HepG2 (cell line): ENCODE results near the gene COL18A1. TPM values are rescaled to one million over a fixed set of nuclear protein-coding genes. Genes with fewer than 3 reads are reported as not detected.
A peak's percentile ranks its signal among the peaks of the same experiment; 100 is the strongest.

Source experiments
- ATAD3A ChIP-seq: sonication (generic); formaldehyde crosslinking; IDR thresholded peaks from 2 replicates; pipeline ENCODE4 v1.4.0; 2020; ENCODE audit warnings: missing genetic modification reagents
- DR1 ChIP-seq: sonication (generic); formaldehyde crosslinking; IDR thresholded peaks from 2 replicates; pipeline ENCODE4 v1.8.0; 2021; ENCODE audit warnings: mild to moderate bottlenecking, missing genetic modification reagents, inconsistent platforms
- EHMT2 ChIP-seq: fragments of 200-600 bp; sonication (generic); IDR thresholded peaks from 2 replicates; pipeline ENCODE4 v1.7.0; 2017; ENCODE audit warnings: antibody characterized with exemption, low read depth, low read length, borderline replicate concordance
- HNRNPLL ChIP-seq: fragments of 200-400 bp; formaldehyde crosslinking; IDR thresholded peaks from 2 replicates; pipeline ENCODE4 v1.6.1; 2017; ENCODE audit warnings: mild to moderate bottlenecking, low read depth, low read length; ENCODE audit not compliant: poor library complexity, severe bottlenecking
- NFIC ChIP-seq: IDR thresholded peaks from 2 replicates; pipeline ENCODE4 v1.6.1; 2012; ENCODE audit warnings: mild to moderate bottlenecking, low read length, inconsistent platforms
- PTBP1 ChIP-seq: fragments of 200-400 bp; formaldehyde crosslinking; IDR thresholded peaks from 2 replicates; pipeline ENCODE4 v1.6.1; 2018; ENCODE audit warnings: low read length, low read depth; ENCODE audit not compliant: poor library complexity, severe bottlenecking
- RARA ChIP-seq: IDR thresholded peaks from 2 replicates; pipeline ENCODE4 v1.6.1; 2016; ENCODE audit warnings: missing genetic modification reagents, missing compliant biosample characterization
- RFX5 ChIP-seq: IDR thresholded peaks from 2 replicates; pipeline ENCODE4 v1.6.1; 2011; ENCODE audit warnings: low read depth, low read length, improper control_type of control experiment
- SATB2 ChIP-seq: sonication (generic); formaldehyde crosslinking; IDR thresholded peaks from 2 replicates; pipeline ENCODE4 v1.5.0; 2020; ENCODE audit warnings: missing genetic modification reagents
- SP1 ChIP-seq, 2 experiments: fragments of 450-650 bp in 1 of 2; sonication (generic) in 1 of 2; formaldehyde crosslinking in 1 of 2; IDR thresholded peaks; 2 replicates each; pipeline versions ENCODE4 v1.4.0 to v1.6.1; 2016 to 2020; ENCODE audit warnings: missing genetic modification reagents in 1 of 2
- TCF7L2 ChIP-seq: IDR thresholded peaks from 2 replicates; pipeline ENCODE4 v1.6.1; 2011; ENCODE audit warnings: mild to moderate bottlenecking, low read depth, low read length, moderate library complexity
- ZBTB25 ChIP-seq: IDR thresholded peaks from 2 replicates; pipeline ENCODE4 v1.6.1; 2018; ENCODE audit warnings: missing genetic modification reagents
- ZC3H13 ChIP-seq: sonication (generic); formaldehyde crosslinking; IDR thresholded peaks from 2 replicates; pipeline ENCODE4 v1.8.1; 2023; ENCODE audit warnings: mild to moderate bottlenecking, missing genetic modification reagents, moderate library complexity
- ZNF503 ChIP-seq: sonication (generic); formaldehyde crosslinking; IDR thresholded peaks from 2 replicates; pipeline ENCODE4 v1.4.0; 2020; ENCODE audit warnings: missing genetic modification reagents
- ZNF556 ChIP-seq: sonication (generic); formaldehyde crosslinking; IDR thresholded peaks from 2 replicates; pipeline ENCODE4 v1.4.0; 2020; ENCODE audit warnings: mild to moderate bottlenecking, missing genetic modification reagents, borderline replicate concordance
- ZNF557 ChIP-seq: sonication (generic); formaldehyde crosslinking; IDR thresholded peaks from 2 replicates; pipeline ENCODE4 v1.4.0; 2020; ENCODE audit warnings: missing genetic modification reagents
- ZNF562 ChIP-seq: sonication (generic); formaldehyde crosslinking; IDR thresholded peaks from 2 replicates; pipeline ENCODE4 v1.8.0; 2022; ENCODE audit warnings: missing genetic modification reagents, borderline replicate concordance
- ZNF678 ChIP-seq: sonication (generic); formaldehyde crosslinking; IDR thresholded peaks from 2 replicates; pipeline ENCODE4 v1.4.0; 2020; ENCODE audit warnings: mild to moderate bottlenecking, missing genetic modification reagents
- polyA plus RNA-seq, 8 experiments: library from polyadenylated mRNA; depleted of rRNA in 3 of 8; stranded (reverse) in 7 of 8; unstranded in 1 of 8; fragments of >200 nt; fragmentation: Illumina TruSeq in 4 of 8; extraction: Trizol in 4 of 8; gene quantifications; 2 replicates each; pipeline versions ENCODE4 v1.2.1 to v1.2.3, GENCODE V29; 2011 to 2016; ENCODE audit warnings: low read depth in 4 of 8, missing spikeins in 1 of 8, mixed read lengths in 1 of 8; ENCODE audit not compliant: insufficient read depth in 1 of 8
- total RNA-seq, 5 experiments: library from RNA; depleted of rRNA; stranded (reverse); fragments of >200 nt; fragmentation: Illumina TruSeq; extraction: Trizol; gene quantifications; 2 replicates each; pipeline ENCODE4 v1.2.3, GENCODE V29; 2016; ENCODE audit warnings: low read depth in 1 of 5
- TF ChIP-seq, protein P1 (sequence below): sonication (generic); formaldehyde crosslinking; IDR thresholded peaks from 2 replicates; pipeline ENCODE4 v1.5.1; 2020; ENCODE audit warnings: mild to moderate bottlenecking, moderate library complexity, missing genetic modification reagents

The COL18A1 gene
- total and polyA plus RNA-seq, 2 of the 13 experiments (the other 11 are each of a cell fraction or from before 2014, with no cell fraction given) = 79.0 to 102 TPM

- 0 out of 2 replicates have a peak, but pooled peaks have one; percentile 30 for TF ChIP-seq ZNF503 (CRISPR knock-in tag)
- TF ChIP-seq RARA (CRISPR knock-in tag) = 0 out of 2 replicates have a peak, but pooled peaks have one; percentile 63
- no peak for TF ChIP-seq ZNF562 (CRISPR knock-in tag)
- TF ChIP-seq TCF7L2 = no peak
- TF ChIP-seq PTBP1 = no peak
- no peak; the same call in 1 of the 2 replicates for TF ChIP-seq DR1
- no peak for TF ChIP-seq ZNF557 (CRISPR knock-in tag)
- TF ChIP-seq ATAD3A (CRISPR knock-in tag) = no peak
- TF ChIP-seq SATB2 = 0 out of 2 replicates have a peak, but pooled peaks have one; percentile 60
- TF ChIP-seq SP1 (IDR thresholded peaks at IDR 0.05) = no peak
- TF ChIP-seq SP1 (CRISPR knock-in tag; IDR thresholded peaks at IDR 0.05) = no peak; the same call in 1 of the 2 replicates
- no peak for TF ChIP-seq HNRNPLL
- no peak for TF ChIP-seq NFIC
- TF ChIP-seq, protein P1, sequence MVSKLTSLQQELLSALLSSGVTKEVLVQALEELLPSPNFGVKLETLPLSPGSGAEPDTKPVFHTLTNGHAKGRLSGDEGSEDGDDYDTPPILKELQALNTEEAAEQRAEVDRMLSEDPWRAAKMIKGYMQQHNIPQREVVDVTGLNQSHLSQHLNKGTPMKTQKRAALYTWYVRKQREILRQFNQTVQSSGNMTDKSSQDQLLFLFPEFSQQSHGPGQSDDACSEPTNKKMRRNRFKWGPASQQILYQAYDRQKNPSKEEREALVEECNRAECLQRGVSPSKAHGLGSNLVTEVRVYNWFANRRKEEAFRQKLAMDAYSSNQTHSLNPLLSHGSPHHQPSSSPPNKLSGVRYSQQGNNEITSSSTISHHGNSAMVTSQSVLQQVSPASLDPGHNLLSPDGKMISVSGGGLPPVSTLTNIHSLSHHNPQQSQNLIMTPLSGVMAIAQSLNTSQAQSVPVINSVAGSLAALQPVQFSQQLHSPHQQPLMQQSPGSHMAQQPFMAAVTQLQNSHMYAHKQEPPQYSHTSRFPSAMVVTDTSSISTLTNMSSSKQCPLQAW = peak; percentile 69; the same call in 1 of the 2 replicates
- TF ChIP-seq ZNF556 = no peak; the same call in 1 of the 2 replicates
- no peak for TF ChIP-seq EHMT2
- TF ChIP-seq ZC3H13 (CRISPR knock-in tag) = peak; percentile 82; the same call in 1 of the 2 replicates
- no peak for TF ChIP-seq ZNF678 (CRISPR knock-in tag)
- no peak for TF ChIP-seq RFX5
- no peak; the same call in 1 of the 2 replicates for TF ChIP-seq ZBTB25 (CRISPR knock-in tag)
Measured at GRCh38 chr21:45410151-45410864, 5.3 kb downstream of the COL18A1 start (continued).
